Activated effector memory CD4-positive, alpha-beta T cell treated with Interleukin-2 at 50 U/mL for 16 hours (primary cell): ENCODE measurements around the gene PVALEF.
"Not testable (repeated sequence)": the region's sequence is repeated elsewhere in the genome, so short reads cannot be mapped to it uniquely, and the experiment has no call there.

ENCODE experiments used
- DNase-seq: peaks from one replicate; pipeline ENCODE4 v3.0.0-alpha.2; 2020

The PVALEF gene

GRCh38 chr17:81222906-81223761 lies 57.8 kb downstream of the PVALEF start, which contains the start of gene CEP131:
Gene CEP131, minus strand, starts transcription at chr17:81222965. Its CDS starts 2,909 bp downstream, at chr17:81220056.
- peak; percentile 99 for DNase-seq

DNA sequence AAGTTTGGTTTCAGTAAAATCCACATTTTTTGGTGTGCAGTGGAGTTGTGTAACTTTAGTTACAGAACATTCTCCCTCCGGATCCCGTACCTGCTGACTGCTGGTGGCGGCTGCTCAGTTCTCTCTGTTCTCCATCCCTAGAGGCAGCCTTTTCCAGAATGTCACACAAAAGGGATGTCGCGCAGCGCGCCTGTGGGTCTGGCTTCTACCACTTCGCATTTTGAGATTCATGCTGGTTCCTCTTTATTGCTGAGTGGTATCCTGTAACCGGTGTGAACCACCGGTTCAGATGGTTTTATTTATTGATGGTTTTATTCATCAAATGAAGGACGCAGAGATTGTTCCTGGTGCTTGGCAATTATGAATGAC lies 58.4 kb downstream of the PVALEF start:
- DNase-seq, result no peak

DNA sequence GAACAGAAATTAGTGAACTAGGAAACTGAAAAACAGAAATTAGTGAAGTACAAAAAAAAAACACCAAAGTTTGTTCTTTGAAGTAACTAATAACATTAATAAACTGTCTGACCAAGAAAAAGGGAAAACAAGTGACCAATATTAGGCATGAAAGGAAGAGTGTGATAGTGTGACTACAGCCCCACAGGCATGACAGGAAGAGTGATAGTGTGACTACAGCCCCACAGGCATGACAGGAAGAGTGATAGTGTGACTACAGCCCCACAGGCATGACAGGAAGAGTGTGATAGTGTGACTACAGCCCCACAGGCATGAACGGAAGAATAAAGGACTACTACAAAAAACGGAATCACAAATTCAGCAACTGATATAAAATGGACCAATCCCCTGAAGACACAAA lies 62.3 kb downstream of the PVALEF start:
- not testable (repeated sequence) for DNase-seq

DNA sequence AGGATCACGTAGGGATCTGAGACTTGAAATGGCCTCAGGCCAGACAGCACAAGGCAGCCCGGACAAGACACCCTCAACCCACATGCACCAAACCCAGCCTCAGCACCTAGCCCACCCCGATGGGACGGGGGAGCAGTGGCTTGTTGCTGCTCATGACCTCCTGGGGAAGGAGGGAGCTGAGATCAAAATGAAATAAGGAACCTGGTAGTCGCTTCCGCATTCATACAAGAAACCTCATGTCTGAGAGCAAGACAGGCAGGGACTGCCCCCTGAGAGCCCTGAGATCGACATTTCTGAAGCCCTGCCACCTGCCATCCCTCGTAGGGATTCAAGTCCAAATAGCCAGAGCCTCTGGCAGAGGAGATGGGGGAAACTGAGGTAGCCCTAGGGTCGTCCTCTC lies 63.1 kb downstream of the PVALEF start:
- DNase-seq, result no peak

- no peak for DNase-seq
Observed at GRCh38 chr17:81228834-81229665, 63.7 kb downstream of the PVALEF start.

DNA sequence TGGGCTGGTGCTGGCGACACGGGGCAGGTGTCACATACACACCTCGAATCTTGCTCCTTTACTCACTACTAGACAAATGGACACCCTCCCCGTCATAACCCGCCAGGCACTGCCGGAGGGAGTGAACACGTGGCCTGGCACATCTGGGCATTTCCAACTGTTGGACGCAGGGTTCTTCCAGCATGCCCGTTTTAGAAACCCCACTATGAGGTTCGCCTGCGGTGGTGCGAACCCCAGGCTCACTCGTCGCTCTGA lies 64.3 kb downstream of the PVALEF start:
- DNase-seq, result no peak

DNA sequence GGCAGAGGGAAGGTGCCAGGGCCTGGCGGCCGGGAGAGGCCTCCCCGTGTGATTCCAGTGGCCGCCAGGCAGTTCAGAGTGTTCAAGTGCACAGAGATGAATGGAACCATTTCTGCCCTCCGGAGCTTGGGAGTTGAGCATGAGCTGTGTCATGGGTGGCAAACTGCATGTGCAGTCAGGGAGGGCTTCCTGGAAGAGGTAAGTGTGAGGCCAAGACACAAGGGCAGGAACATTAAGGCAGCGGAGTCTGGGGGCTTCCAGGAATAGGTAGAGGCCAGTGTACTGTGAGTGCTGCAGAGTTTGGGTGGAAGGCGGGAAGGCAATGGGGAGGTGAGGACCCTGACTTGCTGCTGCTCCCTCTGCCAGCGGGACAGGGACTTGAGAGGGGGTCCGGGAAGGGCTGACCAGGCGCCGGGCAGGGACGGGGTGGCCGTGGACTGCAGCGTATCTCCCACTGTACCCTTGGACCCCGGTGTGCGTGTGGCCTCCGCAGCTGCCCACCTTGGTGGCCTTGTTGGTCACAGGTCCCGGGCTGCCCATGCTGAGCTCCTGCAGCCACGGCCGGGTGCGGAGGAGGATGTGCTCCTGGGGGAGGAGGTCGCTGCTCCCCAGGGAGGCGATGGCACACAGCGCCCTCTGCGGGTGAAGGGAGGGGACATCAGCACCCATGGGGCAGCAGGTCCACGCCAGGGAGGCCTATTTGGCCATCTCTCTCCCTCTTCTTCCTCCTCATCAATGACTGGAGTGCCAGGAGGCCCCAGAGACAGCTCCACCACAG lies 64.9 kb downstream of the PVALEF start:
- DNase-seq, result no peak

DNA sequence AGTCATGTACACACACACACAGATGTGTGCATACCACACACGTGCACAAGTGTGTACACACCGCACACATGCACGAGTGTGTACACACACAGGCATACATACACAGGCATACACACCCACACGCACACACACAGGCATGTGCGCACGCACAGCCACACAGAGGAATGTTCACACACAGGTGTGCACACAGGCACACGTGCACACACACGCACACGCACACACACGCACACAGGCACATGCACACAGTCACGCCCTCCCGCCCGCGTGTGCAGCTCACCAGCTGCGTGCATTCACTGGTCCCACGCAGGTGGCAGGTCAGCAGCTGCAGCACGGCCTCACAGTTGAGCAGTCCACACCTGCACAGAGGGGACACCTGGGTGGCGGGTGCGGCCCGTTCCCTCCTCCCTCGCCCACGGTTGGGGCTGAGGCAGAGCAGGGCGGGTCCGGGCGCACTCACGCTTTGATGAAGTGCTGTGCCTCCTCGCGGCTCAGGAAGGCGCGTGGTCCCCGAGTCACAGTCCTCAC lies 65.9 kb downstream of the PVALEF start:
- DNase-seq, result no peak

- DNase-seq, result no peak
Observed at GRCh38 chr17:81231766-81232581, 66.7 kb downstream of the PVALEF start.
